Endothelial cell of umbilical vein (primary cell): ENCODE data around the gene SPRR2E. TPM values are rescaled to one million over a fixed set of nuclear protein-coding genes. Genes with fewer than 3 reads are reported as not detected.
"Not testable (repeated sequence)": the region's sequence is repeated elsewhere in the genome, so short reads cannot be mapped to it uniquely, and the experiment has no call there.

Experiments
- BruUV-seq: library from RNA; stranded (reverse); fragments of 400-500 nt; replicated peaks from 2 replicates; lab custom pipeline; 2021; lab: Mats Ljungman, UMichigan
- CTCF ChIA-PET: fragments of 300-600, 350-600 bp; sonication (Branson Sonifier 250); formaldehyde crosslinking; loops from one replicate; lab custom pipeline; 2021; ENCODE audit warnings: antibody characterized with exemption, inconsistent platforms; lab: Charles Lee
- POLR2A ChIA-PET: fragments of 300-600, 350-600 bp; sonication (Branson Sonifier 250); formaldehyde crosslinking; loops from one replicate; lab custom pipeline; 2021; ENCODE audit warnings: antibody characterized with exemption, inconsistent platforms; lab: Charles Lee
- DNase-seq: peaks from one replicate; pipeline ENCODE4 v3.0.0-alpha.2; 2011; ENCODE audit warnings: low read depth, low spot score
- FAIRE-seq: peaks from 2 replicates; lab custom pipeline; 2011; peaks lifted over from hg19 to GRCh38; lab: Jason Lieb, UNC
- H2AFZ ChIP-seq: 2 replicates; pipeline ENCODE4 v1.6.0; 2012; ENCODE audit warnings: low read depth, low read length, control low read depth, inconsistent platforms
- H3K27ac ChIP-seq: 2 replicates; pipeline ENCODE4 v1.5.1; 2011; ENCODE audit warnings: low read depth, mild to moderate bottlenecking, control low read depth, low read length, moderate library complexity; ENCODE audit not compliant: insufficient read depth
- H3K27me3 ChIP-seq, 2 experiments: 2 replicates each; pipeline versions ENCODE4 v1.6.0 to v1.6.1; 2011; ENCODE audit warnings: low read length in 2 of 2, mixed read lengths in 1 of 2; ENCODE audit not compliant: control insufficient read depth in 2 of 2, insufficient read depth in 2 of 2
- H3K36me3 ChIP-seq, 2 experiments: 2 replicates in 1 of 2; 3 replicates in 1 of 2; pipeline ENCODE4 v1.5.1; 2011; ENCODE audit warnings: low read length in 2 of 2, mild to moderate bottlenecking in 1 of 2, moderate library complexity in 1 of 2; ENCODE audit not compliant: control insufficient read depth in 2 of 2, insufficient read depth in 2 of 2; ENCODE audit errors: extremely low read depth in 1 of 2
- H3K4me1 ChIP-seq: 3 replicates; pipeline ENCODE4 v1.5.1; 2011; ENCODE audit warnings: mild to moderate bottlenecking, low read length; ENCODE audit not compliant: control insufficient read depth, insufficient read depth; ENCODE audit errors: extremely low read depth
- H3K4me2 ChIP-seq: 2 replicates; pipeline ENCODE4 v1.6.1; 2011; ENCODE audit warnings: low read length, control low read depth, mixed read lengths; ENCODE audit not compliant: insufficient read depth
- H3K4me3 ChIP-seq, 3 experiments: fragments of 200-600 bp in 1 of 3; sonication (generic), shearing (Covaris generic) in 1 of 3; replicated peaks in 1 of 3; 2 replicates each; pipeline ENCODE4 v1.5.1; 2011 to 2016; ENCODE audit warnings: control low read depth in 3 of 3, low read length in 3 of 3, mild to moderate bottlenecking in 2 of 3, inconsistent platforms in 1 of 3, low read depth in 1 of 3, moderate library complexity in 1 of 3; ENCODE audit not compliant: insufficient read depth in 1 of 3
- H3K79me2 ChIP-seq: 2 replicates; pipeline ENCODE4 v1.6.0; 2012; ENCODE audit warnings: low read length, inconsistent platforms; ENCODE audit not compliant: control insufficient read depth, insufficient read depth
- H3K9ac ChIP-seq: replicated peaks from 2 replicates; pipeline ENCODE3; 2011; ENCODE audit warnings: low read length, control low read depth; ENCODE audit not compliant: insufficient read depth; ENCODE audit errors: extremely low read depth
- H3K9me1 ChIP-seq: replicated peaks from 3 replicates; pipeline ENCODE4 v1.6.0; 2011; ENCODE audit warnings: mild to moderate bottlenecking, low read length; ENCODE audit not compliant: control insufficient read depth, insufficient read depth; ENCODE audit errors: extremely low read depth
- H3K9me3 ChIP-seq: replicated peaks from 2 replicates; pipeline ENCODE4 v1.5.1; 2012; ENCODE audit warnings: low read length, inconsistent platforms; ENCODE audit not compliant: control insufficient read depth, insufficient read depth
- H4K20me1 ChIP-seq: replicated peaks from 2 replicates; pipeline ENCODE3; 2011; ENCODE audit warnings: mild to moderate bottlenecking, low read length; ENCODE audit not compliant: control insufficient read depth, insufficient read depth; ENCODE audit errors: extremely low read depth
- EZH2 ChIP-seq: IDR thresholded peaks from 2 replicates; pipeline ENCODE4 v1.6.1; 2012; ENCODE audit warnings: borderline replicate concordance, low read depth, mild to moderate bottlenecking, moderate library complexity, low read length, inconsistent platforms; ENCODE audit not compliant: severe bottlenecking
- FOS ChIP-seq: IDR thresholded peaks from 2 replicates; pipeline ENCODE4 v1.6.1; 2011; ENCODE audit warnings: mild to moderate bottlenecking, low read length, moderate library complexity, borderline replicate concordance; ENCODE audit not compliant: insufficient read depth
- GATA2 ChIP-seq: IDR thresholded peaks from 2 replicates; pipeline ENCODE4 v1.7.0; 2011; ENCODE audit warnings: low read depth, mild to moderate bottlenecking, moderate library complexity, mixed read lengths, low read length; ENCODE audit not compliant: insufficient read length, insufficient read depth
- JUN ChIP-seq: IDR thresholded peaks from 2 replicates; pipeline ENCODE4 v1.6.1; 2011; ENCODE audit warnings: borderline replicate concordance, low read depth; ENCODE audit not compliant: insufficient read length, insufficient read depth
- MYC ChIP-seq: IDR thresholded peaks from one replicate; pipeline ENCODE4 v1.6.1; 2011; ENCODE audit warnings: mild to moderate bottlenecking, low read depth, low read length
- POLR2A ChIP-seq: IDR thresholded peaks from 2 replicates; pipeline ENCODE4 v1.6.1; 2012; ENCODE audit warnings: low read depth, mild to moderate bottlenecking, control low read depth, low read length
- POLR2AphosphoS5 ChIP-seq: IDR thresholded peaks from 2 replicates; pipeline ENCODE4 v1.6.1; 2012; ENCODE audit warnings: low read depth, mild to moderate bottlenecking, control low read depth, low read length, moderate library complexity; ENCODE audit not compliant: insufficient read depth
- dilution Hi-C: fragments of 300-500 bp; cut with MboI; formaldehyde crosslinking; loops from one replicate; pipeline ENCODE4 v1.15.0; 2019; ENCODE audit warnings: low sequenced_read_pairs; ENCODE audit not compliant: extremely low pct_ligation_motif_present
- intact Hi-C: fragments of 100-400 bp; cut with micrococcal nuclease; formaldehyde crosslinking; loops from one replicate; pipeline ENCODE4 v1.10.0; 2022
- polyA plus RNA-seq, 4 experiments: library from polyadenylated mRNA; depleted of rRNA in 3 of 4; stranded (reverse) in 3 of 4; unstranded in 1 of 4; fragments of >200 nt; gene quantifications; 2 replicates each; pipeline versions ENCODE4 v1.2.1 to v1.2.3, GENCODE V29; 2011 to 2012; ENCODE audit warnings: missing spikeins in 1 of 4
- total RNA-seq: library from RNA; stranded (reverse); gene quantifications from 2 replicates; pipeline ENCODE4 v1.2.3, GENCODE V29; 2021
- TF ChIP-seq, protein P1 (sequence below), 2 donors: IDR thresholded peaks; 1 replicate in 1 of 2; 2 replicates in 1 of 2; pipeline ENCODE4 v1.5.1; 2011; ENCODE audit warnings: low read length in 2 of 2, mild to moderate bottlenecking in 2 of 2, moderate library complexity in 2 of 2, control low read depth in 1 of 2, inconsistent platforms in 1 of 2, low read depth in 1 of 2; ENCODE audit not compliant: insufficient read depth in 1 of 2; ENCODE audit errors: extremely low read depth in 1 of 2
- TF ChIP-seq, protein P2 (sequence below): IDR thresholded peaks from 2 replicates; pipeline ENCODE4 v1.6.1; 2011; ENCODE audit not compliant: insufficient read depth, insufficient read length

The SPRR2E gene
- total and polyA plus RNA-seq, 2 donors (not counting 3 experiments of a cell fraction or from before 2014, with no cell fraction given): not detected

DNA sequence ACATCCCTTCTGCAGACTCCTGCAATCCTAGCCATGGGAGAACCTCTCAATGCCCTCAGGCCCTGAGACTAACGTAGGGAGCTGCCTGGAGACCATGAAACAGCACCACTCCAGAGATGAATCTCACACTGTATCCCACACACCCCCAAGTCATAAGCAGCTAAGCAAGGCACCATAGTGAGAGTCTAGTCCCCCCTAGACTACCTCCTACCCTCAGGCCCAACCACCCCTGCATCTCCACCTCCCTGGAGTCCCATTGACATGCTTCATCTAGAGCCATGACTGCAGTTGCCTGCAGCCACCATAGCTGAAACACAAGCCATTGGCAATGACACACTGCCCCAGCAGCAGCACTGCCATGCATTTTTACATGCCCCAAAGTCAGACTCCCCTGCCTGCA is 38.9 kb upstream of the SPRR2E start:
- no peak overlapping the region for H3K4me2 ChIP-seq
- ChIA-PET POLR2A (interaction anchor here (0.7 kb wide), 1 partner anchor 146 kb away, joined by 3 read pairs; no protein-coding TSS in a partner anchor), CTCF (no interaction called here)
- no peaks in the 10 kb centered on the region for H3K9me3 ChIP-seq
- H3K4me1 ChIP-seq: no peaks in the 10 kb centered on the region
- H2AFZ ChIP-seq: no peak overlapping the region
- no peak overlapping the region for H3K9ac ChIP-seq
- no peaks in the 10 kb centered on the region for H3K9me1 ChIP-seq
- no peaks in the 10 kb centered on the region for H3K36me3 ChIP-seq
- no peak overlapping the region for H3K4me3 ChIP-seq
- H3K27ac ChIP-seq: no peak overlapping the region
- no peaks in the 10 kb centered on the region for H3K27me3 ChIP-seq
- dilution Hi-C loops (no loop called here), intact Hi-C loops (no loop called here)
- TF ChIP-seq POLR2A: no peak
- TF ChIP-seq MYC: no peak
- no peak for TF ChIP-seq JUN
- TF ChIP-seq EZH2: no peak
- TF ChIP-seq POLR2AphosphoS5: no peak
- no peak for TF ChIP-seq FOS
- no peak for TF ChIP-seq GATA2
- TF ChIP-seq, protein P1, sequence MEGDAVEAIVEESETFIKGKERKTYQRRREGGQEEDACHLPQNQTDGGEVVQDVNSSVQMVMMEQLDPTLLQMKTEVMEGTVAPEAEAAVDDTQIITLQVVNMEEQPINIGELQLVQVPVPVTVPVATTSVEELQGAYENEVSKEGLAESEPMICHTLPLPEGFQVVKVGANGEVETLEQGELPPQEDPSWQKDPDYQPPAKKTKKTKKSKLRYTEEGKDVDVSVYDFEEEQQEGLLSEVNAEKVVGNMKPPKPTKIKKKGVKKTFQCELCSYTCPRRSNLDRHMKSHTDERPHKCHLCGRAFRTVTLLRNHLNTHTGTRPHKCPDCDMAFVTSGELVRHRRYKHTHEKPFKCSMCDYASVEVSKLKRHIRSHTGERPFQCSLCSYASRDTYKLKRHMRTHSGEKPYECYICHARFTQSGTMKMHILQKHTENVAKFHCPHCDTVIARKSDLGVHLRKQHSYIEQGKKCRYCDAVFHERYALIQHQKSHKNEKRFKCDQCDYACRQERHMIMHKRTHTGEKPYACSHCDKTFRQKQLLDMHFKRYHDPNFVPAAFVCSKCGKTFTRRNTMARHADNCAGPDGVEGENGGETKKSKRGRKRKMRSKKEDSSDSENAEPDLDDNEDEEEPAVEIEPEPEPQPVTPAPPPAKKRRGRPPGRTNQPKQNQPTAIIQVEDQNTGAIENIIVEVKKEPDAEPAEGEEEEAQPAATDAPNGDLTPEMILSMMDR (IDR thresholded peaks at IDR 0.05; ENCODE audit: extremely low read depth in 1 of 2, insufficient read depth in 1 of 2, low read depth in 1 of 2, low read length in 2 of 2): no peak
- TF ChIP-seq, protein P2, sequence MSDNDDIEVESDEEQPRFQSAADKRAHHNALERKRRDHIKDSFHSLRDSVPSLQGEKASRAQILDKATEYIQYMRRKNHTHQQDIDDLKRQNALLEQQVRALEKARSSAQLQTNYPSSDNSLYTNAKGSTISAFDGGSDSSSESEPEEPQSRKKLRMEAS: no peak
- H4K20me1 ChIP-seq: no peaks in the 10 kb centered on the region
- FAIRE-seq: no peak
- no peaks in the 10 kb centered on the region for H3K79me2 ChIP-seq
- BruUV-seq: no TSS peak
- no peak for DNase-seq

DNA sequence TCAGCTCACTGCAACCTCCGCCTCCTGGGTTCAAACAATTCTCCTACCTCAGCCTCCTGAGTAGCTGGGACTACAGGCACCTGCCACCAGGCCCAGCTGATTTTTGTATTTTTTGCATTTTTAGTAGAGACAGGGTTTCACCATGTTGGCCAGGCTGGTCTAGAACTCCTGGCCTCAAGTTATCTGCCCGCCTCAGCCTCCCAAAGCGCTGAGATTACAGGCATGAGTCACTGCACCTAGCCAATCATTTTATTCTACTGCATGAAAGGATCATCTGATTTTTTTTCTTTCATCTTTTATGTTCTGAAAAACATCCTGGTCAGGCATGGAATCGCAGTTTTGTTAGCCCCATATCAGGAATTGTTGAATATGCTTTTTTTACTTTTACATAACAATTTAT is 34.4 kb upstream of the SPRR2E start:
- H3K9me1 ChIP-seq, H3K36me3 ChIP-seq, CTCF ChIA-PET, FAIRE-seq, BruUV-seq, H3K27ac ChIP-seq, H2AFZ ChIP-seq, H3K79me2 ChIP-seq, DNase-seq, H3K4me2 ChIP-seq, H3K4me1 ChIP-seq, POLR2A ChIA-PET, H3K9ac ChIP-seq, H3K9me3 ChIP-seq, dilution Hi-C loops, H3K4me3 ChIP-seq, H4K20me1 ChIP-seq, H3K27me3 ChIP-seq, intact Hi-C loops: not testable (repeated sequence)
